Suppressor macrophage treated with lipopolysaccharide for 4 hours (primary cell): ENCODE data around the gene SPATA16.
"Not testable (repeated sequence)": the region's sequence is repeated elsewhere in the genome, so short reads cannot be mapped to it uniquely, and the experiment has no call there.

ENCODE experiments used
- DNase-seq: peaks from one replicate; pipeline ENCODE4 v3.0.0-alpha.2; 2020

The SPATA16 gene

DNA sequence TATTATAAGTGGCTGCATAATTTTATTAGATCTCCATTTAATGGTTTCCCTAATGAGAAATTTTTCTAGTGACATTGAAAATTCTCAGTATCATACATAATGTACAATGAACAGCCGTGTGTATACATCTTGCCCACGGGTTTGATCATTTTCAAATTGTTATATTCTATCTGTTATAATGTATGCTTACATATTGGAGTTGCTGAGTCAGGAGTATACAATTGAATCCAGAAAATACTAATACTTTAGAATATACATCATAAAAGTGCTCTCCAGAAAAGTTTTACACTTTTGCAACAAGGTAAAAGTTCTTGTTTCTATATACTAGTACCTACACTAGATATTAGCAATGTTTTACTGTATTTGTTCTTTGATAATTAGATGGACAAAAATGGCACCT lies 82.8 kb downstream of the SPATA16 start:
- DNase-seq = no peak

GRCh38 chr3:173055228-173055933 lies 85.7 kb downstream of the SPATA16 start:
- DNase-seq = no peak

DNA sequence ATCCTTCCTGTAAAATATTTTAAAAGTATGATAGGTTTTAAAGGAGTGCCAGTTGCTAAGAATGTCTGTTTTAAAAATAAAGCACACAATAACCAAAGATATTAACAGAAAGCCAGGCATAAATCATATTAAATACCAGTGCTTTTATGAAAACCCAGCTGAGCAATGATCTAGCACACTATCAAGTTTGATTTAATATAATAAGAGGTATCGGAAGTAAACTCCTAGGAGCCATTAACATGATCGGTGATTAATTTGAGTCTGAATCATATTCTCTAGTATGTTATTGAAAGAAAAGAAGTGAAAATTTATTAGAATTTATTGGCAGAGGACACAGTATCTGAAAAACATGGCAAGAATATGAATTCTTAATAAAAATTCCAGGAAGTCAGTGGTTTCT lies 91.7 kb downstream of the SPATA16 start:
- DNase-seq = no peak

DNA sequence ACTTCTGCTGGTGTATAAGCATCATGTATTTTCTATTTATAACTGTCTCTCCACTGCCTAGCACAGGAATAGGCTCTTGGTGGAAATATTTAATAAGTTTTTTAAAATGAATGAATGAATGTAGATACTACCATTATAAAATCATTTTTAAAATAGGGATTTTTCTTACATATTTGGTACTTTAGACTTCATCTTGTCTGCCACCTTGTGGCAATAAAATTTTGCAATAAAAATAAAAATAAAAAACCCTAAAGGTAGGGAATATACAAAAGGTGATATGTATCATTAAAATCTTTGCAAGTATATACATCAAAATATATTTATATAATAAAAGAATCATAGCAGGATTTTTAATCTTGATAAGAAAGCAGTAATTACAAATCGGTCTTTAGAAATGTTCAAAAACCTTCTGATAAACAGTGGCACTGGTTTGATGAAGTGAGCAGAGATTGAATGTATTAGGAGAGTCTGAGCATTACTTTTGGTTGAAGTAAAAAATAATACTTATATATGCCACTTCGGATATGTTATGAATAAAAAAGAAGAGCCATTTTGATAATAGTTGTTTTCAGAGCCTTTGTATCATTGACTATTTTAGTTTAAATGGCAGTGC lies 95.2 kb downstream of the SPATA16 start:
- DNase-seq = peak; percentile 3

- DNase-seq = no peak
Measured at GRCh38 chr3:173044998-173045397, 96.0 kb downstream of the SPATA16 start.

- DNase-seq = no peak
Measured at GRCh38 chr3:173043757-173044156, 97.3 kb downstream of the SPATA16 start.

GRCh38 chr3:173038484-173038871 lies 102.6 kb downstream of the SPATA16 start:
- no peak for DNase-seq

DNA sequence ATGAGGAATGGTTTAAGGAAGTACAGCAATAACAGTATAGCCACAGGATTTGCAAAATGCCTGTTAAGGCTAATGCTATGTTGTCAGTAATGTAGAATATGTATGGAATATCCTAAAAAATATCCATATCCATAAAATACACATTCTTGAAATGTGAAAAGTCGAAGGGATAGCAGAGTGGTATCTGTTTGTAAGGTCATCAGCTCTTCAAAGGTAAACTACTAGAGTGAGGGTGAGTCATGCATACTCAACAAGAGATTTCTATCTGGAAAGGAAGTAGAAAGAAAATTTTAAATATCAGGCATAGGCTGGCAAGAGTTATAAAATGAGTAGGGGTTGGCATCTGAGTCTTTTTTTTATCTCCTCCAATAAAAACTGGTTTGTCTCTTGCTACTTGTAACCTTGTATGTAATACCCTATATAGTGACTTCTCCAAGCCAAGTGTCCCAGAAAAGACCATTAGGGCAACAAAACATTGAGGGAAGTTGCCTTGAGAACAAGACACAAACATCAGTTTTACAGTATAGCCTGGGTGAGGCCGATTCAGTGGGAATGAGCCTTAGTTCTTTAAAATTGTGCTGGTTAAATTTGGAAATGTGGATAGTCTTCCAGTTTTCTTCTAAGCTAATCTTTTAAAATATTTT lies 103.1 kb downstream of the SPATA16 start:
- no peak for DNase-seq

DNA sequence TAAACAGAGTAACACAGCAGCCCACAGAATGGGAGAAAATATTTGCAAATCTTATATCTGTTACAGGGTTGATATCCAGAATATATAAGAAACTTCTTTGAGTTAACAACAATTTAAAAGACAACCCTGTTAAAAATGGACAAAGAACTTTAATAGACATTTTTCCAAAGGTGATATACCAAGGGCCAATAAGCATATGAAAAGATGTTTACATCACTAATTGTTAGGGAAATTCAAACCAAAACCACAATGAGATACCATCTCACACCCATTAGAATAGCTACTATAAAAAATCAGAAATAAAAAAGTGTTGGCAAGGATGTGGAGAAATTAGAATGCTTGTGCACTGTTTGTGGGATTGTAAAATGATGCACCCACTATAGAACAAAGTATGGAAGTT lies 110.8 kb downstream of the SPATA16 start:
- DNase-seq = no peak

GRCh38 chr3:173028351-173028750 lies 112.7 kb downstream of the SPATA16 start:
- no peak for DNase-seq

- DNase-seq = no peak
Measured at GRCh38 chr3:173027429-173027828, 113.6 kb downstream of the SPATA16 start.

GRCh38 chr3:173025941-173026340 lies 115.1 kb downstream of the SPATA16 start:
- DNase-seq = no peak

GRCh38 chr3:173021547-173022185 lies 119.4 kb downstream of the SPATA16 start:
- DNase-seq = no peak

DNA sequence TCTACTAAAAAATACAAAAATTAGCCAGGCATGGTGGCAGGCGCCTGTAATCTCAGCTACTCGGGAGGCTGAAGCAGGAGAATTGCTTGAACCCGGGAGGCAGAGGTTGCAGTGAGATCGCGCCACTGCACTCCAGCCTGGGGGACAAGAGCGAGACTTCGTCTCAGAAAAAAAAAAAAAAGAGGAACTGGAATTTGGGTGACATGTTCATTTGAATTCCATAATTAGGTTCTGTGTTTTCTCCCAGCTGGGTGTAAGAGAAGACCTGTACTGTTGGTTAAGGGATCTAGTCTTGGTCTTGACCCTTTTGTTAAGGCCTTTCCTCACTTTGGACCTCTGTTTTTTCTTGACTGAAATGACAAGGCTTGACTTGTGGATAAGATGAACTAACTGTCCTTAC lies 120.9 kb downstream of the SPATA16 start:
- not testable (repeated sequence) for DNase-seq

GRCh38 chr3:173019378-173019777 lies 121.7 kb downstream of the SPATA16 start:
- no peak for DNase-seq

GRCh38 chr3:173018758-173019157 lies 122.3 kb downstream of the SPATA16 start:
- DNase-seq = no peak

- DNase-seq = no peak
Measured at GRCh38 chr3:173013219-173013832, 127.7 kb downstream of the SPATA16 start.

DNA sequence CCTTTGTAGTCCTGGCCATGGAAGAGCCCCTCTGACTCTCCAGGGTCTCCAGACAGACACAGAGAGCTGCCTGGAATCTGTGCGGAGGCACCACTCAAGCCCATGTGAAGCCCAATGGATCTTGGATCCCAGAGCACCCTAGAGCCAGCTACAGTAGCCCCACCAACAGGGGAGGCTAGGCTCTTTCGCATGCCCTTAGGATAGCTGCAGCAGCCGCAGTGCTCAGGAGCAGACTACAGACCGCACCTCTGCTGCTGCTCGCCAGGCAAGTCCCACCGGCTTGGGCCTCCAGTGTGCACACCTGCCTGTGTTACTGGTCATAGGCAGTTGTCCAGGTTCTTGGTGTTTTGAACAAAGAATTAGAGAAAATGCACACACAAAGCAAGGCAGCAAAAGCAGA lies 131.6 kb downstream of the SPATA16 start:
- no peak for DNase-seq

DNA sequence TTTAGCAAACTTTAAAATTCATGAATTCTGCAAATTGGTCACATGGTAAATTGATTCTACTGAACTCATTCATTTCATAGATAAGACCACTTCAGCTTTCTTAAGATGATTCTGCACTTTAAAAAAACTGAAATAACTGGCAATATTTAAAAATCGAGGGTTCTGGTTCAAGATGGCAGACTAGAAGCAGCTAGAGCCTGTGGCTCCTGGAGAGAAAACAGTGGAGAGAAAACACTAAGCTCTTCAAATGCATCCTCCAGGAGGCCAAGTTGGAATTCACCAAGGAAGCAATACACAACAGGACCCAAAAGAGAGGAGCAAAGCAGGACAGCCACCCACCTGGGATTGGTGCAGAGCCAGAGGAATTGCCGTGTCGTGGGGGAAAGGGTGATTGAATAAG lies 132.1 kb downstream of the SPATA16 start:
- DNase-seq = no peak

DNA sequence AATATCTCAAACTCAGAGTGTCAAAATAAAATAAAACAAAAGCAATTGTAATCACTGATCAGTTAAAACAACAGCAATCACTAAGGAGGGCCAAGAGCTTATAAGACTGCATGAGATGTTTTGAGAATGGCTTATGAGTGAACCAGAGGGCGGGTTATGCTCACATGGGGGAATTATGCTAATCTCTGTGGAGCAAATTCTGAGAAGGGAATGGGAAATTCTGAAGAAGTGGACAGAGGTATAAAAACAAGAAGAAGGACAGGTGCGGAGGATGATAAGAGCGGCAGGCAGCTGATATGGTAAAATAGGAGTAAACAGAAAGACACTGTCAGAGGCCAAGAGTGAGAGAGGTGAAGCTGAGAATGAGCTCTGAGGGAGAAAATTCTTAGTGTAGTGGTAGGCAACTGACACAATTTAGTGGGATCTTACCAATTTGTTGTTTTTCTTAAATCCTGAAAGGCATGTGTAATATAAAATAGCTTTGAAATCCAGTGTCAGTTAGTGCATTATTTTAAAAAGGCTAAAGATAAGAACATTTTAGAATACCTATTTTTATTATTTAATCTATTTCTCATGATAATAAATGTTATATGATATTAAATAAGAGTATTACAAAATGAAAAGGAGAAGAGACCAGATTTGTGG lies 133.8 kb downstream of the SPATA16 start:
- no peak for DNase-seq

GRCh38 chr3:173006006-173006405 lies 135.0 kb downstream of the SPATA16 start:
- no peak for DNase-seq

GRCh38 chr3:173004681-173005080 lies 136.4 kb downstream of the SPATA16 start:
- DNase-seq = no peak

GRCh38 chr3:173003956-173004355 lies 137.1 kb downstream of the SPATA16 start:
- DNase-seq = no peak
